Stomach (tissue), 4 donors: ENCODE results near the gene USP44.

ENCODE experiments used
- POLR2A ChIP-seq, 4 donors: fragments of 450-650 bp; IDR thresholded peaks; one replicate each; pipeline ENCODE4 v1.6.1; 2016; ENCODE audit warnings: antibody characterized with exemption in 4 of 4, control low read depth in 2 of 4, mild to moderate bottlenecking in 1 of 4, moderate library complexity in 1 of 4
- TF ChIP-seq, protein P1 (sequence below), 7 experiments: fragments of 450-650 bp in 4 of 7; fragments of 200-600 bp in 3 of 7; sonication (generic) in 3 of 7; IDR thresholded peaks; one replicate each; pipeline ENCODE4 v1.5.1; 2016 to 2019; ENCODE audit warnings: antibody characterized with exemption in 7 of 7, control low read depth in 2 of 7, mild to moderate bottlenecking in 1 of 7

DNA sequence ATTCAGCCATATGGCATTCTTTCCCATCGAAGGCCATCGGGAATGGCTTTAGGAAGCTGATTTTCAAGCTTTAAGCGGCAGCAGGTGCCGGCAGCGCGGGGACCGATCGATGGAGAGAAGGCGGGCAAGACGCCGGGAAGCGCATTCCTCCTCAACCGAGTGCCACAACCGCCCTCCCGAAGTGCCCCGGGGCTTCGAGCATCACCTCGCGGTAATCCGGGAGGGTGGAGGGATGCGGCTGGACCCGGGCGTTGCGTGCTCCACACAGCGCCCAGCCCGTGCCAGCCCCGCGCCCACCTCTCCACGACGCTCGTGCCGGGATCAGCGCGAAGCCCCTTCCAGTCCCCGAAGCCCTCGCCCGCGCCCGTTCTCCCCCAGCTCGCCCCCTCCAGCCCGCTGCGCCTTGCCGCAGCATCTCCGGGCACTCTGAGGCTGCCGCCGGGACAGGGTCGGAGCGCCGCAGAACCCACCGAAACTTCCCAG is 3.2 kb downstream of the USP44 start:
- TF ChIP-seq POLR2A (IDR thresholded peaks at IDR 0.05) = no peak
- TF ChIP-seq, protein P1, sequence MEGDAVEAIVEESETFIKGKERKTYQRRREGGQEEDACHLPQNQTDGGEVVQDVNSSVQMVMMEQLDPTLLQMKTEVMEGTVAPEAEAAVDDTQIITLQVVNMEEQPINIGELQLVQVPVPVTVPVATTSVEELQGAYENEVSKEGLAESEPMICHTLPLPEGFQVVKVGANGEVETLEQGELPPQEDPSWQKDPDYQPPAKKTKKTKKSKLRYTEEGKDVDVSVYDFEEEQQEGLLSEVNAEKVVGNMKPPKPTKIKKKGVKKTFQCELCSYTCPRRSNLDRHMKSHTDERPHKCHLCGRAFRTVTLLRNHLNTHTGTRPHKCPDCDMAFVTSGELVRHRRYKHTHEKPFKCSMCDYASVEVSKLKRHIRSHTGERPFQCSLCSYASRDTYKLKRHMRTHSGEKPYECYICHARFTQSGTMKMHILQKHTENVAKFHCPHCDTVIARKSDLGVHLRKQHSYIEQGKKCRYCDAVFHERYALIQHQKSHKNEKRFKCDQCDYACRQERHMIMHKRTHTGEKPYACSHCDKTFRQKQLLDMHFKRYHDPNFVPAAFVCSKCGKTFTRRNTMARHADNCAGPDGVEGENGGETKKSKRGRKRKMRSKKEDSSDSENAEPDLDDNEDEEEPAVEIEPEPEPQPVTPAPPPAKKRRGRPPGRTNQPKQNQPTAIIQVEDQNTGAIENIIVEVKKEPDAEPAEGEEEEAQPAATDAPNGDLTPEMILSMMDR (IDR thresholded peaks at IDR 0.05) = no peak
